ENCODE data around the gene CIAO2A. TPM values are rescaled to one million over a fixed set of nuclear protein-coding genes. Genes with fewer than 3 reads are reported as not detected.

Gene CIAO2A
- total RNA-seq, 1 donor from 2014 or later = 210 TPM

DNA sequence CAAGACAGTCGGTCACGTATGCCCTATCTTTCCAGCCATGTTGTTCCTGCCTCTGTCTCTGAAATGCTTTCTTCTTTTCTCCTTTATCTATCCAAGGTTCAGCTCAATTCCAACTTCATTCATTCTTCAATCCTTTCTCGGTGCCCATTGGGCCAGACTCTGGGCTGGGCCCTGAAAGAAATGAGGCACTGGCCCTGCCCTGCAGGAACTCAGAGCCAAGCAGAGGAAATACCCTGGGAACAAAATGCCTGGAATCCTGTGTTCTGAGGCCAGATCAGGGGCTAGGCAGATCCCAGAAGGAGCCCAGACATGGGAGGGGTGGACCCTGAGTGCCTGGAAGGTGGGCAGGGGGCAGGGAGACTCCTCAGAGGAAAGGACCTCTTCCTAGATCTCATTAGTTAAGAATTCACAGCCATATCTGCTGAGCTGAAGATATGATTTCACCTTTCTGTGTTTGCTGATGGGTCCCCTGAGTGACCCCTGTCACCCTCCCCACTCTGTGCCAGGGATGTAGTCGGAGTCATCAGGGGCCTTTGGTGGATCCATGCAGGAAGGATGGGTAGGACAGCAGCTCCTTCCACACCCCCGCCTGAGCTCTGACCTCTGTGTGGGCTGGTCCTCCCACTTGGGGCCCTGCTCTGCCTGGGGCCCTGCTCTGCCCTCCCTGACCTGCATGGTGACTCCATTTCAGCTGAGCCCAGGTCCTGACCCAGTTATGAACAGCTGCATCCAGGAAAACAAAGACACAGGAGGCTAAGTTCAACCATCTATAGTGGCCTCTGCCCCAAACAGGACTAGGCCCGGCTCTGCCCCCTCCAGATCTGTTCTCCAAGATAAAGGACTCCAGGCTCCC is 42.0 kb downstream of the CIAO2A start:
- Mint-ChIP-seq H3K27ac (peak overlapping the region; percentile 9), H3K4me1 (peaks cover 36% of the 10 kb centered on the region), H3K36me3 (no peaks in the 10 kb centered on the region), H3K4me3 (no peak overlapping the region), H3K9me3 (no peaks in the 10 kb centered on the region), H3K27me3 (ENCODE audit: insufficient read depth, low read depth) (peaks cover 10% of the 10 kb centered on the region)
- Histone ChIP-seq H3K9me3 (ENCODE audit: low read depth) (no peaks in the 10 kb centered on the region), H3K27ac (no peak overlapping the region), H4K20me1 (ENCODE audit: low read depth) (no peaks in the 10 kb centered on the region), H2AFZ (replicated peaks) (peak overlapping the region; percentile 50), H3K4me2 (no peak overlapping the region), H3K27me3 (peaks cover 17% of the 10 kb centered on the region), H3K4me3 (no peak overlapping the region), H3K4me1 (peaks cover 18% of the 10 kb centered on the region), H3K36me3 (no peaks in the 10 kb centered on the region), H3K79me2 (ENCODE audit: low read depth) (no peaks in the 10 kb centered on the region), H3K9ac (no peak overlapping the region), H3F3A (ENCODE audit: low read depth) (no peaks in the 10 kb centered on the region)
- no peak for DNase-seq (ENCODE audit: low spot score)
- TF ChIP-seq EZH2 (IDR thresholded peaks at IDR 0.05) = no peak
- no peak for TF ChIP-seq EZH2phosphoT487 (IDR thresholded peaks at IDR 0.05)
- TF ChIP-seq, protein P1, sequence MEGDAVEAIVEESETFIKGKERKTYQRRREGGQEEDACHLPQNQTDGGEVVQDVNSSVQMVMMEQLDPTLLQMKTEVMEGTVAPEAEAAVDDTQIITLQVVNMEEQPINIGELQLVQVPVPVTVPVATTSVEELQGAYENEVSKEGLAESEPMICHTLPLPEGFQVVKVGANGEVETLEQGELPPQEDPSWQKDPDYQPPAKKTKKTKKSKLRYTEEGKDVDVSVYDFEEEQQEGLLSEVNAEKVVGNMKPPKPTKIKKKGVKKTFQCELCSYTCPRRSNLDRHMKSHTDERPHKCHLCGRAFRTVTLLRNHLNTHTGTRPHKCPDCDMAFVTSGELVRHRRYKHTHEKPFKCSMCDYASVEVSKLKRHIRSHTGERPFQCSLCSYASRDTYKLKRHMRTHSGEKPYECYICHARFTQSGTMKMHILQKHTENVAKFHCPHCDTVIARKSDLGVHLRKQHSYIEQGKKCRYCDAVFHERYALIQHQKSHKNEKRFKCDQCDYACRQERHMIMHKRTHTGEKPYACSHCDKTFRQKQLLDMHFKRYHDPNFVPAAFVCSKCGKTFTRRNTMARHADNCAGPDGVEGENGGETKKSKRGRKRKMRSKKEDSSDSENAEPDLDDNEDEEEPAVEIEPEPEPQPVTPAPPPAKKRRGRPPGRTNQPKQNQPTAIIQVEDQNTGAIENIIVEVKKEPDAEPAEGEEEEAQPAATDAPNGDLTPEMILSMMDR (IDR thresholded peaks at IDR 0.05) = no peak

DNA sequence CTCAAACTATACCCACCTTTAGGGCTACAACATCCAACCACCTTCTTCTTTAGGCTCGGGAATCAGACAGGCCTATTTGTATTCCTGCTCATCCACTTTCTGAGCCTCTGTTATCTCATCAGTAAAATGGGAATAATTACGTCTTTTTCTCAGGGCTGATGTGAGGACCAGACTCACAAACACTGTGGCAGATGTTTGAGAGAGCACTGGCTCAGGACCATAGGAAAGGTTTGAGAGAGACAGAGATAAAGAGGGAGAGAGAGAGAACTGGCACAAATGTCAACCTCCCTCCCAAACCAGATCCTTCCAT is 42.6 kb downstream of the CIAO2A start:
- H3K27ac ChIP-seq = no peak overlapping the region
- no peak overlapping the region for H3K4me2 ChIP-seq
- no peaks in the 10 kb centered on the region for H3F3A ChIP-seq (ENCODE audit: low read depth)
- DNase-seq (ENCODE audit: low spot score) = no peak
- no peaks in the 10 kb centered on the region for H3K9me3 ChIP-seq (ENCODE audit: low read depth)
- no peaks in the 10 kb centered on the region for H3K9me3 Mint-ChIP-seq
- H3K27ac Mint-ChIP-seq = no peak overlapping the region
- H3K4me1 ChIP-seq = peaks cover 20% of the 10 kb centered on the region
- H2AFZ ChIP-seq (replicated peaks) = no peak overlapping the region
- peaks cover 37% of the 10 kb centered on the region for H3K4me1 Mint-ChIP-seq
- H3K4me3 Mint-ChIP-seq = no peak overlapping the region
- H3K36me3 Mint-ChIP-seq = no peaks in the 10 kb centered on the region
- no peak overlapping the region for H3K4me3 ChIP-seq
- H3K79me2 ChIP-seq (ENCODE audit: low read depth) = no peaks in the 10 kb centered on the region
- no peak overlapping the region for H3K9ac ChIP-seq
- no peaks in the 10 kb centered on the region for H3K36me3 ChIP-seq
- no peaks in the 10 kb centered on the region for H4K20me1 ChIP-seq (ENCODE audit: low read depth)
- peaks cover 20% of the 10 kb centered on the region for H3K27me3 ChIP-seq
- TF ChIP-seq, protein P1 (IDR thresholded peaks at IDR 0.05) = no peak
- no peak for TF ChIP-seq EZH2 (IDR thresholded peaks at IDR 0.05)
- H3K27me3 Mint-ChIP-seq (ENCODE audit: insufficient read depth, low read depth) = peaks cover 11% of the 10 kb centered on the region

DNA sequence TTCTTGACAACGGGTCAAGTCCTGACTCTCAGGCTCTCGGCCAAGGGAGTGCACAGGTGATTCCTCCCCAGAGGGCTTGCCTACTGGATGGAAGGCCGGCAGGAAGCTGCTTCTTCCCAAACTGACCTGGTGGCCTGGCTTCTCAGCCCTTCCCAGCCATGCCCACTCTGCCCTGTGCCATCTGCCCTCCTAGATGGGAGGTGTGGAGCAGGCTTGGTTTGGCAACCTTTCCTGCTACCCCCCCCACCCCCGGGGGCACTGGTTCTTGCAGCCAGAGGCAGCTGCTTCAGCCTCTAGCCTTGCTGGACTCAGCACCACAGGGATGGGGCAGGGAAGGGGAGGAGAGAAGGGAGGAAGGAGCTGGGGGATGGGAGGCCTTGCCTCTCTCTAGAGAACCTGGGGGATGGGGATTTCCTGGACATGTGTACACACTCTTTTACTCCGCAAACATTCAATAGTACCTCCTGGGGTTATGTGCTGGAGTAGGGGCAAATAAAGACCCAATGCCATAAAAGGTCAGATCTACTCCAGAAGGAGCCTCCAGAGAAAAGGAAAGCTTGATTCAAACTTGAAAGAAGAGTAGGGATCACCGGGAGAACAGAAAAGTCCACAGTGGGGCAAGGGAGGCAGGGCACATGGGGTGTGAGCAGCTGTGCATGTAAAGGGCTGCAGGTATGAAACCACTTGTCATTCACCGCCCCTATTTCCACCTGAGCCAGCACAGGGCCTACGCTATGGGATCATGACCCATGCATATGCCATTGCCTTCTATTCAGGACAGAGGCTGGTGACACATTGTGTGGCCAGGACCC is 43.2 kb downstream of the CIAO2A start:
- no peaks in the 10 kb centered on the region for H3F3A ChIP-seq (ENCODE audit: low read depth)
- no peak overlapping the region for H3K4me3 Mint-ChIP-seq
- H3K9me3 Mint-ChIP-seq = no peaks in the 10 kb centered on the region
- no peaks in the 10 kb centered on the region for H3K36me3 Mint-ChIP-seq
- peak overlapping the region; percentile 35 for H3K4me2 ChIP-seq
- H3K9me3 ChIP-seq (ENCODE audit: low read depth) = no peaks in the 10 kb centered on the region
- H3K27ac ChIP-seq = no peak overlapping the region
- H3K4me1 Mint-ChIP-seq = peaks cover 37% of the 10 kb centered on the region
- no peak for DNase-seq (ENCODE audit: low spot score)
- no peaks in the 10 kb centered on the region for H3K36me3 ChIP-seq
- peaks cover 26% of the 10 kb centered on the region for H3K27me3 ChIP-seq
- H3K79me2 ChIP-seq (ENCODE audit: low read depth) = no peaks in the 10 kb centered on the region
- H3K27me3 Mint-ChIP-seq (ENCODE audit: insufficient read depth, low read depth) = peaks cover 11% of the 10 kb centered on the region
- no peaks in the 10 kb centered on the region for H4K20me1 ChIP-seq (ENCODE audit: low read depth)
- no peak overlapping the region for H3K4me3 ChIP-seq
- no peak overlapping the region for H3K9ac ChIP-seq
- H3K4me1 ChIP-seq = peaks cover 20% of the 10 kb centered on the region
- peak overlapping the region; percentile 92 for H3K27ac Mint-ChIP-seq
- peak overlapping the region; percentile 90 for H2AFZ ChIP-seq (replicated peaks)
- TF ChIP-seq EZH2phosphoT487 (IDR thresholded peaks at IDR 0.05) (no peak), EZH2 (IDR thresholded peaks at IDR 0.05) (no peak)
- TF ChIP-seq, protein P1 (IDR thresholded peaks at IDR 0.05) = no peak
